Sigmoid colon (tissue), 4 donors: ENCODE measurements around the gene ST3GAL2.

Experiments used
- EP300 ChIP-seq, 4 donors: sonication (generic); formaldehyde crosslinking; IDR thresholded peaks; one replicate each; pipeline ENCODE4 v1.6.1; 2017; ENCODE audit warnings: antibody characterized with exemption in 4 of 4
- POLR2A ChIP-seq, 2 donors: fragments of 450-650 bp; IDR thresholded peaks; one replicate each; pipeline ENCODE4 v1.6.1; 2016; ENCODE audit warnings: antibody characterized with exemption in 2 of 2, mild to moderate bottlenecking in 2 of 2, moderate library complexity in 2 of 2
- TF ChIP-seq, protein P1 (sequence below), 4 experiments: fragments of 450-650 bp in 3 of 4; fragments of 200-600 bp in 1 of 4; IDR thresholded peaks; one replicate each; pipeline ENCODE4 v1.5.1; 2016 to 2019; ENCODE audit warnings: antibody characterized with exemption in 4 of 4, mild to moderate bottlenecking in 3 of 4, moderate library complexity in 2 of 4

DNA sequence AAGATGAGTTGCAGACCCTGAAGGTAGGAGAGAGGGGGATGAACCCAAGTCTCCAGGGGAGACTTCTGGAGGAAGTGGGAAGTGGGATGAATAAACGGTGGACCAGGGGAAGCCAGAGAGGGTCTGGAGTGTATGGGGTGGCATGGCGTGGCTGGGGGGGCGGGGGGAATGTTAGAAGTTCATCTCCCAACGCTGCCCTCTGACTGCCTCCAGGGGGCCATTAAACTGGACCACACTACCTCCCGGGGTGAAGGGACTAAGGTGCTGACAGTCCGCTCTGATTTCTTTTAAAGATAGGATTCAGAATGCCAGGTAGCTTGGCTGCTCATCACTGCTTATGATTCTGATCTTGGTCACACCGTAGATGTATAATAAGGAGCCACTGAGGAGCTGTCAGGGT is 21.2 kb downstream of the ST3GAL2 start:
- TF ChIP-seq, protein P1, sequence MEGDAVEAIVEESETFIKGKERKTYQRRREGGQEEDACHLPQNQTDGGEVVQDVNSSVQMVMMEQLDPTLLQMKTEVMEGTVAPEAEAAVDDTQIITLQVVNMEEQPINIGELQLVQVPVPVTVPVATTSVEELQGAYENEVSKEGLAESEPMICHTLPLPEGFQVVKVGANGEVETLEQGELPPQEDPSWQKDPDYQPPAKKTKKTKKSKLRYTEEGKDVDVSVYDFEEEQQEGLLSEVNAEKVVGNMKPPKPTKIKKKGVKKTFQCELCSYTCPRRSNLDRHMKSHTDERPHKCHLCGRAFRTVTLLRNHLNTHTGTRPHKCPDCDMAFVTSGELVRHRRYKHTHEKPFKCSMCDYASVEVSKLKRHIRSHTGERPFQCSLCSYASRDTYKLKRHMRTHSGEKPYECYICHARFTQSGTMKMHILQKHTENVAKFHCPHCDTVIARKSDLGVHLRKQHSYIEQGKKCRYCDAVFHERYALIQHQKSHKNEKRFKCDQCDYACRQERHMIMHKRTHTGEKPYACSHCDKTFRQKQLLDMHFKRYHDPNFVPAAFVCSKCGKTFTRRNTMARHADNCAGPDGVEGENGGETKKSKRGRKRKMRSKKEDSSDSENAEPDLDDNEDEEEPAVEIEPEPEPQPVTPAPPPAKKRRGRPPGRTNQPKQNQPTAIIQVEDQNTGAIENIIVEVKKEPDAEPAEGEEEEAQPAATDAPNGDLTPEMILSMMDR (IDR thresholded peaks at IDR 0.05) = no peak
- TF ChIP-seq EP300 (IDR thresholded peaks at IDR 0.05) (no peak), POLR2A (IDR thresholded peaks at IDR 0.05) (no peak)
